Measurements from ENCODE around the gene FGF1.

DNA sequence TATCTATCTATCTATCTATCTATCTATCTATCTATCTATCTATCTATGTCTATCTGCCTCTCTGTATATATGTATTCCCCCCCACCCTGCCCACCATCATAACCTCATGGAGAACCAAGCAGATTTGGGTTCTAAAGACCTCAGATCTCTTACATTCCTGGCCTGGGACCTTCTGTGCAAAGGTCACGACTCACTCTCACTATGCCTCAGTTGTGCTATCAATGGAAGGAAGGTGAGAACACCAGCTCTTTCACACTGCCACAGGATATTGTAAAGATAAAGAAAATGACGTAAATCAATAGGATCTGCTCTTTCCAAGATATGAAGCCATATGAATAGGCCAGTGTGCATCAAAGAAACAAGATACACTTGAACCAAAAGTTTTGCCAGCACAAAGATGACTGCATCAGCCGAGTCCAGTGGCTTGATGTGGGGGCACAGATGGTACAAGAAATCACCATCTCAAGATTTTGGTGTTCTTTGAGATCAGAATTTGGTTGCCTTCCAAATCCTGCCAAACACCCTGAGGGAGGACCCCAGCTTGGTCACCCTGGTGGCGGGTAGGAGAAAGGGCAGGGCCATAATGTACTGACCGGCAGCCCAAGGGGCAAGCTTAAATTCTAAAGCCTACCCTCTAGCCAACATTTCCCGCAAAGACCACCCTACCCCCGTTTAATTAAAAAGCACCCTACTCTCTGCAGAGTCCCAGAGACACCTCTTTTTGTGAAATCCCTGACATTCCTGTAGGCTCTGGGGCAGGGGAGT is 8.4 kb upstream of the FGF1 start:
- no peak for TF ChIP-seq ZFP30 (CRISPR knock-in tag; IDR thresholded peaks at IDR 0.05)
- TF ChIP-seq, protein P1, sequence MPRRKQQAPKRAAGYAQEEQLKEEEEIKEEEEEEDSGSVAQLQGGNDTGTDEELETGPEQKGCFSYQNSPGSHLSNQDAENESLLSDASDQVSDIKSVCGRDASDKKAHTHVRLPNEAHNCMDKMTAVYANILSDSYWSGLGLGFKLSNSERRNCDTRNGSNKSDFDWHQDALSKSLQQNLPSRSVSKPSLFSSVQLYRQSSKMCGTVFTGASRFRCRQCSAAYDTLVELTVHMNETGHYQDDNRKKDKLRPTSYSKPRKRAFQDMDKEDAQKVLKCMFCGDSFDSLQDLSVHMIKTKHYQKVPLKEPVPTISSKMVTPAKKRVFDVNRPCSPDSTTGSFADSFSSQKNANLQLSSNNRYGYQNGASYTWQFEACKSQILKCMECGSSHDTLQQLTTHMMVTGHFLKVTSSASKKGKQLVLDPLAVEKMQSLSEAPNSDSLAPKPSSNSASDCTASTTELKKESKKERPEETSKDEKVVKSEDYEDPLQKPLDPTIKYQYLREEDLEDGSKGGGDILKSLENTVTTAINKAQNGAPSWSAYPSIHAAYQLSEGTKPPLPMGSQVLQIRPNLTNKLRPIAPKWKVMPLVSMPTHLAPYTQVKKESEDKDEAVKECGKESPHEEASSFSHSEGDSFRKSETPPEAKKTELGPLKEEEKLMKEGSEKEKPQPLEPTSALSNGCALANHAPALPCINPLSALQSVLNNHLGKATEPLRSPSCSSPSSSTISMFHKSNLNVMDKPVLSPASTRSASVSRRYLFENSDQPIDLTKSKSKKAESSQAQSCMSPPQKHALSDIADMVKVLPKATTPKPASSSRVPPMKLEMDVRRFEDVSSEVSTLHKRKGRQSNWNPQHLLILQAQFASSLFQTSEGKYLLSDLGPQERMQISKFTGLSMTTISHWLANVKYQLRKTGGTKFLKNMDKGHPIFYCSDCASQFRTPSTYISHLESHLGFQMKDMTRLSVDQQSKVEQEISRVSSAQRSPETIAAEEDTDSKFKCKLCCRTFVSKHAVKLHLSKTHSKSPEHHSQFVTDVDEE (CRISPR knock-in tag; IDR thresholded peaks at IDR 0.05): no peak
- TF ChIP-seq GLIS3 (CRISPR knock-in tag; IDR thresholded peaks at IDR 0.05): no peak
- no peak for TF ChIP-seq PPARA (CRISPR knock-in tag; IDR thresholded peaks at IDR 0.05; ENCODE audit: borderline replicate concordance)
- TF ChIP-seq BACH2 (CRISPR knock-in tag; IDR thresholded peaks at IDR 0.05; ENCODE audit: borderline replicate concordance): no peak
- TF ChIP-seq ZFP3 (CRISPR knock-in tag; IDR thresholded peaks at IDR 0.05): no peak
- no peak for TF ChIP-seq ZNF70 (CRISPR knock-in tag; IDR thresholded peaks at IDR 0.05)
- TF ChIP-seq, protein P2, sequence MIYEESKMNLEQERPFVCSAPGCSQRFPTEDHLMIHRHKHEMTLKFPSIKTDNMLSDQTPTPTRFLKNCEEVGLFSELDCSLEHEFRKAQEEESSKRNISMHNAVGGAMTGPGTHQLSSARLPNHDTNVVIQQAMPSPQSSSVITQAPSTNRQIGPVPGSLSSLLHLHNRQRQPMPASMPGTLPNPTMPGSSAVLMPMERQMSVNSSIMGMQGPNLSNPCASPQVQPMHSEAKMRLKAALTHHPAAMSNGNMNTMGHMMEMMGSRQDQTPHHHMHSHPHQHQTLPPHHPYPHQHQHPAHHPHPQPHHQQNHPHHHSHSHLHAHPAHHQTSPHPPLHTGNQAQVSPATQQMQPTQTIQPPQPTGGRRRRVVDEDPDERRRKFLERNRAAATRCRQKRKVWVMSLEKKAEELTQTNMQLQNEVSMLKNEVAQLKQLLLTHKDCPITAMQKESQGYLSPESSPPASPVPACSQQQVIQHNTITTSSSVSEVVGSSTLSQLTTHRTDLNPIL (CRISPR knock-in tag; IDR thresholded peaks at IDR 0.05; ENCODE audit: low read depth): no peak
- TF ChIP-seq ISL1 (CRISPR knock-in tag; IDR thresholded peaks at IDR 0.05): no peak
- TF ChIP-seq, protein P3, sequence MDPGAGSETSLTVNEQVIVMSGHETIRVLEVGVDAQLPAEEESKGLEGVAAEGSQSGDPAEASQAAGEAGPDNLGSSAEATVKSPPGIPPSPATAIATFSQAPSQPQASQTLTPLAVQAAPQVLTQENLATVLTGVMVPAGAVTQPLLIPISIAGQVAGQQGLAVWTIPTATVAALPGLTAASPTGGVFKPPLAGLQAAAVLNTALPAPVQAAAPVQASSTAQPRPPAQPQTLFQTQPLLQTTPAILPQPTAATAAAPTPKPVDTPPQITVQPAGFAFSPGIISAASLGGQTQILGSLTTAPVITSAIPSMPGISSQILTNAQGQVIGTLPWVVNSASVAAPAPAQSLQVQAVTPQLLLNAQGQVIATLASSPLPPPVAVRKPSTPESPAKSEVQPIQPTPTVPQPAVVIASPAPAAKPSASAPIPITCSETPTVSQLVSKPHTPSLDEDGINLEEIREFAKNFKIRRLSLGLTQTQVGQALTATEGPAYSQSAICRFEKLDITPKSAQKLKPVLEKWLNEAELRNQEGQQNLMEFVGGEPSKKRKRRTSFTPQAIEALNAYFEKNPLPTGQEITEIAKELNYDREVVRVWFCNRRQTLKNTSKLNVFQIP (CRISPR knock-in tag; IDR thresholded peaks at IDR 0.05; ENCODE audit: borderline replicate concordance, low read depth): no peak
- no peak for TF ChIP-seq ZNF8 (CRISPR knock-in tag; IDR thresholded peaks at IDR 0.05)
- TF ChIP-seq TCF4 (CRISPR knock-in tag; IDR thresholded peaks at IDR 0.05; ENCODE audit: borderline replicate concordance): no peak
